AG04450 (cell line): ENCODE measurements around the gene WDR81. TPM values are rescaled to one million over a fixed set of nuclear protein-coding genes. Genes with fewer than 3 reads are reported as not detected.
A peak's percentile ranks its signal among the peaks of the same experiment; 100 is the strongest.

Experiments used
- CTCF ChIA-PET: fragments of 300-600, 350-600 bp; formaldehyde crosslinking; extraction: SDS; loops from one replicate; lab custom pipeline; 2022; ENCODE audit warnings: antibody characterized with exemption, inconsistent platforms; lab: Charles Lee
- POLR2A ChIA-PET: fragments of 350-600 bp; formaldehyde crosslinking; extraction: SDS; loops from one replicate; lab custom pipeline; 2021; ENCODE audit warnings: antibody characterized with exemption, inconsistent platforms; lab: Yijun Ruan, JAX
- DNase-seq: peaks from one replicate; pipeline ENCODE4 v3.0.0-alpha.2; 2011; ENCODE audit warnings: low read depth, low spot score
- H3K27ac ChIP-seq: one replicate; pipeline ENCODE4 v1.5.1; 2012; ENCODE audit warnings: low read depth, low read length, control low read depth
- H3K27me3 ChIP-seq: one replicate; pipeline ENCODE4 v1.6.0; 2012; ENCODE audit warnings: low read length; ENCODE audit not compliant: control insufficient read depth, insufficient read depth
- H3K4me3 ChIP-seq: 2 replicates; pipeline ENCODE4 v1.5.1; 2011; ENCODE audit warnings: mild to moderate bottlenecking, low read depth, low read length, control low read depth
- H3K9me3 ChIP-seq: 2 replicates; pipeline ENCODE4 v1.5.1; 2012; ENCODE audit warnings: low read length; ENCODE audit not compliant: control insufficient read depth, insufficient read depth
- polyA plus RNA-seq: library from polyadenylated mRNA; depleted of rRNA; stranded (reverse); fragments of >200 nt; gene quantifications from 2 replicates; pipeline ENCODE4 v1.2.3, GENCODE V29; 2011
- TF ChIP-seq, protein P1 (sequence below): IDR thresholded peaks from 2 replicates; pipeline ENCODE4 v1.5.1; 2011; ENCODE audit warnings: low read depth, low read length, control low read depth, inconsistent platforms

WDR81 gene
- polyA plus RNA-seq, 1 experiment: 2.9 TPM

DNA sequence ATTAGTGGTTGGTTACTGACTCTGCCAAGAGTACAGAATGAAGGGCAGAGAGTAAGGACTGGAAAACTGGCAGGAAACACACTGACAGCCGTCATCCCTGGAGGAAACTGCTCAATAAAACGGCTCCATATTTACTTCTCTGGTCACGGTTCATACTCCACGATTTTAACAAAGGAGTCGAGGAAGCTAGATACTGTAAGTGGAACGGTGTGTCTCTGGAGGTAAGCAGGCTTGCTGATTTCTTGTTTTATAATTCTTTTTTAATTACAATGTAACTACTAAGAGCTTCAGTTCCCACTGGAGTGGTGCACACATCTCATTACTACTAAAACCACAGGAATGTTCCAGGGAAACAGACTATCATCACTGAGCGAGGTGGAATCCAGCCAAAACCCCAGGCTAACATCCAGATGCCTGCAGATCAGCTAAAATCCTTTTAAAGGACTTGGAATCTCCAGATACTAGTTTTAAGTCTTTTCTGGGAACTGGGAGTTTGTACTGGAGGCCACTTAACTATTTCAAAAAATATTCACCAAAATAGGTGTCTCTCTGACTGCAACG is 55.1 kb downstream of the WDR81 start:
- no peaks in the 10 kb centered on the region for H3K27me3 ChIP-seq
- CTCF ChIA-PET: interaction anchor here (7.3 kb wide), 1 partner anchor 61 kb away, joined by 89 read pairs; no protein-coding TSS in a partner anchor
- H3K4me3 ChIP-seq: peak overlapping the region; percentile 29; the same call in 1 of the 2 replicates
- POLR2A ChIA-PET: interaction anchor here (0.5 to 1.7 kb wide), 7 partner anchors 9 to 263 kb away, joined by 3 to 12 read pairs (median 7); partner anchors contain the start of genes INPP5K and SERPINF1
- DNase-seq: peak; percentile 90
- peak overlapping the region; percentile 84 for H3K27ac ChIP-seq
- TF ChIP-seq, protein P1, sequence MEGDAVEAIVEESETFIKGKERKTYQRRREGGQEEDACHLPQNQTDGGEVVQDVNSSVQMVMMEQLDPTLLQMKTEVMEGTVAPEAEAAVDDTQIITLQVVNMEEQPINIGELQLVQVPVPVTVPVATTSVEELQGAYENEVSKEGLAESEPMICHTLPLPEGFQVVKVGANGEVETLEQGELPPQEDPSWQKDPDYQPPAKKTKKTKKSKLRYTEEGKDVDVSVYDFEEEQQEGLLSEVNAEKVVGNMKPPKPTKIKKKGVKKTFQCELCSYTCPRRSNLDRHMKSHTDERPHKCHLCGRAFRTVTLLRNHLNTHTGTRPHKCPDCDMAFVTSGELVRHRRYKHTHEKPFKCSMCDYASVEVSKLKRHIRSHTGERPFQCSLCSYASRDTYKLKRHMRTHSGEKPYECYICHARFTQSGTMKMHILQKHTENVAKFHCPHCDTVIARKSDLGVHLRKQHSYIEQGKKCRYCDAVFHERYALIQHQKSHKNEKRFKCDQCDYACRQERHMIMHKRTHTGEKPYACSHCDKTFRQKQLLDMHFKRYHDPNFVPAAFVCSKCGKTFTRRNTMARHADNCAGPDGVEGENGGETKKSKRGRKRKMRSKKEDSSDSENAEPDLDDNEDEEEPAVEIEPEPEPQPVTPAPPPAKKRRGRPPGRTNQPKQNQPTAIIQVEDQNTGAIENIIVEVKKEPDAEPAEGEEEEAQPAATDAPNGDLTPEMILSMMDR: no peak
- H3K9me3 ChIP-seq: no peaks in the 10 kb centered on the region; the same call in 1 of the 2 replicates

DNA sequence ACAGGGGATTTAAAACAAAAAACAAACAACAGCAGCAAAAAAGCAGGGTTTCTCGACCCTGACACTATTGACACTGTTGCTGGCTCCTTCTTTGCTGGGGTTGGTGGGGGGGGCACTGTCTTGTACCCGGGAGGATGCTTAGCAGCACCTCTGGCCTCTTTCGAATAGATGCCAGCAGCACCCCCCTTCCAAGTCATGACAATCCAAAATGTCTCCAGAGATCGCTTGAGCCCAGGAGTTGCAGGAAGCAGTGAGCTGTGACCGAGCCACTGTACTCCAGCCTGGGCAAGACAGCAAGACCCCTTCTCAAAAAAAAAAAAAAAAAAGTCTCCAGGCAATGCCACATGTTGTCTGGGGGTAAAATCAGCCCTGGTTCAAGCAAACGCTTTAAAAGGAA is 57.7 kb downstream of the WDR81 start:
- no peak overlapping the region for H3K4me3 ChIP-seq
- no peaks in the 10 kb centered on the region for H3K27me3 ChIP-seq
- H3K27ac ChIP-seq: no peak overlapping the region
- POLR2A ChIA-PET: interaction anchor here (0.7 kb wide), 3 partner anchors 65 to 483 kb away, joined by 3 to 6 read pairs (median 6); no protein-coding TSS in a partner anchor
- no peak for DNase-seq
- CTCF ChIA-PET: interaction anchor here (0.7 to 7.3 kb wide), 2 partner anchors 8 to 63 kb away, joined by 3 to 89 read pairs; no protein-coding TSS in a partner anchor
- no peaks in the 10 kb centered on the region; the same call in 1 of the 2 replicates for H3K9me3 ChIP-seq
- TF ChIP-seq, protein P1: no peak

DNA sequence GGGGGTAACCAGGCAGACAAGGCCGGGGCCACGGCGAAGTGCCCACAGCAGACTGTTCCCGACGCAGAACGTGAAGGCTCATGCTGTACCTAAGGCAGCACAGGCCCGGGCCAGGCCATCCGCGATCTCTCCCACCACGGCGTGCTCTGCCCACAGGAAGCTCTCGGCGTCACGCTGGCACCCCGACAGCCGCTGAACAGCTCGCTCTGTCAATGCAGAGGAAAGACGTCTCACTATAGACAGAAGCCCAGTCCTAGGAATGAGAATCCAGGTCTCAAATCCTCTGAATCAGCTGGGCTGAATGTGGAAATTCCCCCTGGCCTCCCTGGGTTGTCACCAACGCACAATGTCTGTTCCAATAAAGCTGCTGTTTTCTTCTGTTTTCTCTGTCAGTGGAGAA is 58.8 kb downstream of the WDR81 start:
- Histone ChIP-seq H3K27ac (peak overlapping the region; percentile 62), H3K9me3 (no peaks in the 10 kb centered on the region; the same call in 1 of the 2 replicates), H3K4me3 (no peak overlapping the region), H3K27me3 (no peaks in the 10 kb centered on the region)
- DNase-seq: no peak
- TF ChIP-seq, protein P1: no peak
- POLR2A ChIA-PET: interaction anchor here (0.6 to 2.5 kb wide), 7 partner anchors 17 to 267 kb away, joined by 4 to 37 read pairs (median 5); partner anchors contain the start of genes INPP5K and SERPINF1
- CTCF ChIA-PET: interaction anchor here (0.7 to 7.3 kb wide), 16 partner anchors 9 to 209 kb away, joined by 3 to 89 read pairs (median 6); partner anchors contain the start of genes SERPINF1 and WDR81

DNA sequence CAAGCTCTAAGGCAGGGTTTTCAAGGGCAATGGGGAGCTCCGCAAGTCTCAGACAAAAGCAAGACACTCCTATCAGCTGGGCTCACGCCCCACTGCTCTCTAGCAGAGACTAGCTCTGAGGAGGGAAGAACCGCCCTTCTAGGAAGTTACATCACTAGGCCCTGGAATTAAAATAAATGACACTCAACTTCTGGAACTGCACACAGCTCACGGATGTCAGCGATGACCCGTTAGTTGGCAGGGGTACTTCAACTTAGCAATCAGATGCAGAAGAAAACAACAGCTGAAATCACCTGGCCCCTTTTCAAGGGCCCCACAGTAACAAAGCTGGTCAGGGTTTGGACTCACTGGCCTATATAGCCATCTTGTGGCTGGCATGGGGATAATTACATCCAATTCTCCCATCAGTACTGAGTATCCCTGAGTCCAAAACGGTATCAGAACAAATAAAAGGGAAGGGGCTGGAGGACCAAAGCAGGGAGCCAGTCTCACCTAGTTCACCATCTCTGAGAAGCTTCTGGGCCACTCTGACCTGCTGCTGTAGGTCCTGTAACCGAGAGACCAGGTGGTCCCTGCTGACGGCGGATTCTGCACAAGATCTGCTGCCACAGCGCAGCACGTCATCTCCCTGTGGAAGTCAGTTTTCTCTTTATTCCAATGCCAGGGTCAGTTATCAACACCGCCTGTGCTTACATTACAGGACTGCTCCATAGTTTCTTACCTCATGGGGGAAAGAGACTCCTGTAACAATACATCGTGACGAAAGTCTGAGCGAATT is 59.5 kb downstream of the WDR81 start:
- Histone ChIP-seq H3K27ac (peak overlapping the region; percentile 62), H3K27me3 (no peaks in the 10 kb centered on the region), H3K9me3 (no peaks in the 10 kb centered on the region; the same call in 1 of the 2 replicates), H3K4me3 (no peak overlapping the region)
- ChIA-PET CTCF (interaction anchor here (0.7 to 7.3 kb wide), 17 partner anchors 9 to 210 kb away, joined by 3 to 89 read pairs (median 6); partner anchors contain the start of genes SERPINF1 and WDR81), POLR2A (interaction anchor here (0.6 to 2.5 kb wide), 8 partner anchors 18 to 267 kb away, joined by 3 to 37 read pairs (median 5); partner anchors contain the start of genes INPP5K, SERPINF1 and TLCD2)
- TF ChIP-seq, protein P1: peak; percentile 90
- DNase-seq: peak; percentile 78
